PC-9 (cell line): ENCODE measurements around the gene ERCC2. TPM values are rescaled to one million over a fixed set of nuclear protein-coding genes. Genes with fewer than 3 reads are reported as not detected.

ENCODE experiments used
- BruUV-seq: library from RNA; stranded (reverse); fragments of 400-500 nt; replicated peaks from 2 replicates; lab custom pipeline; 2021; lab: Mats Ljungman, UMichigan
- CTCF ChIA-PET: fragments of 300-600 bp; sonication (Branson Sonifier 250); formaldehyde crosslinking; loops from one replicate; lab custom pipeline; 2022; ENCODE audit warnings: antibody characterized with exemption; lab: Charles Lee
- POLR2A ChIA-PET: fragments of 300-600 bp; sonication (Branson Sonifier 250); formaldehyde crosslinking; loops from one replicate; lab custom pipeline; 2022; ENCODE audit warnings: antibody characterized with exemption; ENCODE audit not compliant: unreplicated experiment; lab: Charles Lee
- DNase-seq, 2 experiments: peaks; one replicate each; pipeline versions ENCODE4 v3.0.0 to v3.0.0-alpha.2; 2015 to 2022; ENCODE audit warnings: mixed read lengths in 1 of 2
- H2AFZ ChIP-seq: fragments of 200-600 bp; sonication (generic); 2 replicates; pipeline ENCODE4 v1.8.1; 2017; ENCODE audit warnings: antibody characterized with exemption
- H3F3A ChIP-seq: fragments of 200-600 bp; sonication (generic); 2 replicates; pipeline ENCODE4 v1.8.1; 2017; ENCODE audit warnings: antibody characterized with exemption, mild to moderate bottlenecking, low read depth; ENCODE audit not compliant: insufficient read depth
- H3K27ac ChIP-seq: fragments of 200-600 bp; sonication (generic); 2 replicates; pipeline ENCODE4 v1.6.1; 2016; ENCODE audit warnings: mixed run types
- H3K27me3 ChIP-seq: fragments of 200-600 bp; sonication (generic); 2 replicates; pipeline ENCODE4 v1.6.1; 2016; ENCODE audit warnings: low read depth, mixed run types; ENCODE audit not compliant: insufficient read depth
- H3K36me3 ChIP-seq: fragments of 200-600 bp; sonication (generic); 2 replicates; pipeline ENCODE4 v1.6.1; 2016; ENCODE audit warnings: low read depth, mixed run types
- H3K4me1 ChIP-seq: fragments of 200-600 bp; sonication (generic); replicated peaks from 2 replicates; pipeline ENCODE4 v1.6.1; 2016; ENCODE audit warnings: mixed run types; ENCODE audit not compliant: insufficient read depth
- H3K4me2 ChIP-seq: fragments of 200-600 bp; sonication (generic); 2 replicates; pipeline ENCODE4 v1.6.1; 2017; ENCODE audit warnings: mixed run types
- H3K4me3 ChIP-seq: fragments of 200-600 bp; sonication (generic); 2 replicates; pipeline ENCODE4 v1.6.1; 2016; ENCODE audit warnings: mixed run types
- H3K79me2 ChIP-seq: fragments of 200-600 bp; sonication (generic); 2 replicates; pipeline ENCODE4 v1.6.1; 2017; ENCODE audit warnings: low read depth, mixed run types
- H3K9me2 ChIP-seq: fragments of 200-600 bp; sonication (generic); 2 replicates; pipeline ENCODE4 v1.8.1; 2017; ENCODE audit warnings: mild to moderate bottlenecking; ENCODE audit not compliant: insufficient read depth
- H3K9me3 ChIP-seq: fragments of 200-600 bp; sonication (generic); 2 replicates; pipeline ENCODE4 v1.8.1; 2016; ENCODE audit warnings: low read depth; ENCODE audit not compliant: insufficient read depth
- H4K20me1 ChIP-seq: fragments of 200-600 bp; sonication (generic); 2 replicates; pipeline ENCODE4 v1.8.1; 2017; ENCODE audit not compliant: insufficient read depth
- EZH2 ChIP-seq: fragments of 200-600 bp; sonication (generic); IDR thresholded peaks from 2 replicates; pipeline ENCODE4 v1.8.0; 2017; ENCODE audit warnings: antibody characterized with exemption, low read depth
- intact Hi-C: fragments of 100-400 bp; cut with micrococcal nuclease; formaldehyde crosslinking; loops from one replicate; pipeline ENCODE4 v1.10.0; 2022; ENCODE audit not compliant: unreplicated experiment
- total RNA-seq: library from RNA; stranded (reverse); gene quantifications from 2 replicates; pipeline ENCODE4 v1.2.3, GENCODE V29; 2021
- TF ChIP-seq, protein P1 (sequence below): fragments of 200-600 bp; sonication (generic); conservative IDR thresholded peaks from 2 replicates; pipeline ENCODE4 v1.6.1; 2017; ENCODE audit warnings: mixed run types, antibody characterized with exemption, mild to moderate bottlenecking, moderate library complexity

The ERCC2 gene
- total RNA-seq, 1 experiment from 2014 or later = 33.1 TPM

DNA sequence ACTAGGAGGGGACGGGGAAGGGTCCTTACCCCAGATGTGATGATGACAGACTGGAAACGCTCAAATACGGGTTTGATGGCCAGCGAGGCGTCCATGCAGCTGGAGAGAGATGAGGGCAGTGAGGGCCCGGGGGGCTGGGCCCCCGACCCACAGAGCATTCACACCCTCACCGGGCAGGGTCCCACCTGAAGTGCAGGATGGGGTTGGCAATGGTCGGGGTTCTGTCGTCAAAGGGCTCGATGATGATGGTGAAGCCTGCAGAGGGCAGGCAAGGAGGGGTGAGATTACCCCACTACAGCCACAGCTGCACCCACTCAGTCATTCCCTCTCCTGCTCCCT, 13.0 kb downstream of the ERCC2 start:
- no peaks in the 10 kb centered on the region for H3K79me2 ChIP-seq
- no peaks in the 10 kb centered on the region for H3K9me2 ChIP-seq
- H3K27me3 ChIP-seq = no peaks in the 10 kb centered on the region
- no peaks in the 10 kb centered on the region for H4K20me1 ChIP-seq
- H3K9me3 ChIP-seq = no peaks in the 10 kb centered on the region
- H3F3A ChIP-seq = peaks cover 6% of the 10 kb centered on the region; the same call in 1 of the 2 replicates
- intact Hi-C loops = no loop called here
- no peak overlapping the region for H3K4me3 ChIP-seq
- no TSS peak for BruUV-seq
- H3K4me1 ChIP-seq = no peaks in the 10 kb centered on the region
- no peaks in the 10 kb centered on the region for H3K36me3 ChIP-seq
- POLR2A ChIA-PET = no interaction called here
- no peak overlapping the region for H3K27ac ChIP-seq
- no peak for TF ChIP-seq EZH2
- TF ChIP-seq, protein P1, sequence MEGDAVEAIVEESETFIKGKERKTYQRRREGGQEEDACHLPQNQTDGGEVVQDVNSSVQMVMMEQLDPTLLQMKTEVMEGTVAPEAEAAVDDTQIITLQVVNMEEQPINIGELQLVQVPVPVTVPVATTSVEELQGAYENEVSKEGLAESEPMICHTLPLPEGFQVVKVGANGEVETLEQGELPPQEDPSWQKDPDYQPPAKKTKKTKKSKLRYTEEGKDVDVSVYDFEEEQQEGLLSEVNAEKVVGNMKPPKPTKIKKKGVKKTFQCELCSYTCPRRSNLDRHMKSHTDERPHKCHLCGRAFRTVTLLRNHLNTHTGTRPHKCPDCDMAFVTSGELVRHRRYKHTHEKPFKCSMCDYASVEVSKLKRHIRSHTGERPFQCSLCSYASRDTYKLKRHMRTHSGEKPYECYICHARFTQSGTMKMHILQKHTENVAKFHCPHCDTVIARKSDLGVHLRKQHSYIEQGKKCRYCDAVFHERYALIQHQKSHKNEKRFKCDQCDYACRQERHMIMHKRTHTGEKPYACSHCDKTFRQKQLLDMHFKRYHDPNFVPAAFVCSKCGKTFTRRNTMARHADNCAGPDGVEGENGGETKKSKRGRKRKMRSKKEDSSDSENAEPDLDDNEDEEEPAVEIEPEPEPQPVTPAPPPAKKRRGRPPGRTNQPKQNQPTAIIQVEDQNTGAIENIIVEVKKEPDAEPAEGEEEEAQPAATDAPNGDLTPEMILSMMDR = no peak
- DNase-seq = no peak
- no peak overlapping the region for H2AFZ ChIP-seq
- H3K4me2 ChIP-seq = no peak overlapping the region
- CTCF ChIA-PET = no interaction called here

DNA sequence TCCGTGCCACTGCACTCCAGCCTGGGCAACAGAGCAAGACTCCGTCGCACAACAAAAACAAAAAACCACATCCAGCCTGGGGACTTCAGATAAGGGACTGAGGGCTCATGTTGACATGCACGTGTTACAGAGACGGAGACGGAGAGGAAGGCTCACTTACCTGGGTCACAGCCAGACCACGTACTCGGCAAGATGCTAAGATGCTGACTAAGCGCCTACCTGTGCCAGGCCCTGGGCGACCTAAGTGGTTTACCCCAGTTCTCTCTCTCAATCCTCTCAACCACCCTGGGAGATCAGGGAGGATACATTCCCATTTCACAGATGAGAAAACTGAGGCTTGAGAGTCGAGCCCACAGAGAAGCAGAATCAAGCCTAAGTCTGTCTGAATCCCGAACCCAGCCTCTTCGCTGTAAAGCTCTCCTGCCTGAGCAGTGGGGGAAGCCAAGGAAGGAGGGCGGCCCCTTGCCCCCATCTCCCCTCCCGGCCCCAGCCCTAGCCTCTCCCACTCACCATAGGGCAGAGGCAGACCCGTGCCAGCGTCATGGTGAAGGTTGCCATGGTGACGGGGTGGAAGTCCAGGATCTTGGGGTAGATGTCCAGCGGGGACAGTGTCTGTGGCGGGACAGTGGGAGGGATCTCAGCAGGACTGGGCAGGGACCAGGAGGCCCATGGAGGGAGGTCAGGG, 13.5 kb downstream of the ERCC2 start:
- H3K27ac ChIP-seq = no peak overlapping the region
- H3K4me1 ChIP-seq = no peaks in the 10 kb centered on the region
- no peaks in the 10 kb centered on the region for H3K36me3 ChIP-seq
- H3F3A ChIP-seq = peaks cover 6% of the 10 kb centered on the region; the same call in 1 of the 2 replicates
- no peak overlapping the region for H2AFZ ChIP-seq
- H4K20me1 ChIP-seq = no peaks in the 10 kb centered on the region
- ChIA-PET CTCF (no interaction called here), POLR2A (no interaction called here)
- intact Hi-C loops = no loop called here
- BruUV-seq = no TSS peak
- no peaks in the 10 kb centered on the region for H3K79me2 ChIP-seq
- H3K9me2 ChIP-seq = no peaks in the 10 kb centered on the region
- DNase-seq = no peak
- H3K4me3 ChIP-seq = no peak overlapping the region
- TF ChIP-seq EZH2 = no peak
- TF ChIP-seq, protein P1 = no peak
- H3K9me3 ChIP-seq = no peaks in the 10 kb centered on the region
- H3K4me2 ChIP-seq = no peak overlapping the region
- no peaks in the 10 kb centered on the region for H3K27me3 ChIP-seq

DNA sequence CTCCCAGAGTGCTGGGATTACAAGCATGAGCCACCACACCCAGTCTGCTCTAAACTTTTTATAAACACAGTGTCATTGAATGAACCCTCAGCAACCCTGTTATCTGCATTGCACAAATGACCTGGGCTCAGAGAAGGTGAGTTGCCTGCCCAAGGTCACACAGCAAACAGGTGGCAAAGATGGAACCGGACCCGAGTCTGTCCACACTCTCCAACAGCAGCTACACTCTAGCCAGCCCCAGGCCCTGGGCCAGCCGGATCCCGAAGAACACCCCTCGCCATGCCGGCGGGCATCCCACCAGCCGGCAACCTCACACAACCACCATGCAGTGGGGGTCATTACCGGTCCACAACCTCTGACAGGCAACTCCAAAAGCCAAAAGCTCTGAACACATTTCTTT, 14.5 kb downstream of the ERCC2 start:
- no peaks in the 10 kb centered on the region for H4K20me1 ChIP-seq
- H3K27ac ChIP-seq = no peak overlapping the region
- BruUV-seq = no TSS peak
- H2AFZ ChIP-seq = no peak overlapping the region
- ChIA-PET POLR2A (interaction anchor here (0.5 kb wide), 1 partner anchor 67 kb away, joined by 4 read pairs; no protein-coding TSS in a partner anchor), CTCF (no interaction called here)
- H3K36me3 ChIP-seq = no peaks in the 10 kb centered on the region
- intact Hi-C loops = no loop called here
- no peak overlapping the region for H3K4me3 ChIP-seq
- DNase-seq = no peak
- no peaks in the 10 kb centered on the region for H3K4me1 ChIP-seq
- H3F3A ChIP-seq = peaks cover 6% of the 10 kb centered on the region; the same call in 1 of the 2 replicates
- no peaks in the 10 kb centered on the region for H3K9me3 ChIP-seq
- no peaks in the 10 kb centered on the region for H3K27me3 ChIP-seq
- H3K4me2 ChIP-seq = no peak overlapping the region
- H3K79me2 ChIP-seq = no peaks in the 10 kb centered on the region
- TF ChIP-seq, protein P1 = no peak
- no peak for TF ChIP-seq EZH2
- no peaks in the 10 kb centered on the region for H3K9me2 ChIP-seq
